Neural cell (in vitro differentiated cells): ENCODE measurements around the gene ADAD2.

Experiments used
- EZH2 ChIP-seq: fragments of 200-600, 300-800 bp; shearing (Covaris generic), sonication (generic); IDR thresholded peaks from 2 replicates; pipeline ENCODE4 v1.6.1; 2014; ENCODE audit warnings: antibody characterized with exemption, low read length, borderline replicate concordance, mild to moderate bottlenecking; ENCODE audit not compliant: insufficient read depth, poor library complexity, severe bottlenecking
- MXI1 ChIP-seq: fragments of 450-650 bp; conservative IDR thresholded peaks from 2 replicates; pipeline ENCODE4 v1.6.1; 2014; ENCODE audit warnings: antibody characterized with exemption, mild to moderate bottlenecking; ENCODE audit not compliant: poor library complexity, severe bottlenecking
- POLR2AphosphoS5 ChIP-seq: IDR thresholded peaks from 2 replicates; pipeline ENCODE4 v1.6.1; 2012
- RAD21 ChIP-seq: fragments of 450-650 bp; conservative IDR thresholded peaks from 2 replicates; pipeline ENCODE4 v1.6.1; 2014; ENCODE audit warnings: antibody characterized with exemption, mild to moderate bottlenecking, moderate library complexity
- SMC3 ChIP-seq: fragments of 450-650 bp; conservative IDR thresholded peaks from 2 replicates; pipeline ENCODE4 v1.6.1; 2014; ENCODE audit warnings: antibody characterized with exemption, mild to moderate bottlenecking, moderate library complexity; ENCODE audit not compliant: poor library complexity
- TF ChIP-seq, protein P1 (sequence below): fragments of 450-650 bp; IDR thresholded peaks from 2 replicates; pipeline ENCODE4 v1.5.1; 2014; ENCODE audit warnings: antibody characterized with exemption, mild to moderate bottlenecking, moderate library complexity; ENCODE audit not compliant: poor library complexity, severe bottlenecking
- TF ChIP-seq, protein P2 (sequence below): IDR thresholded peaks from 2 replicates; pipeline ENCODE4 v1.6.1; 2012; ENCODE audit warnings: borderline replicate concordance

DNA sequence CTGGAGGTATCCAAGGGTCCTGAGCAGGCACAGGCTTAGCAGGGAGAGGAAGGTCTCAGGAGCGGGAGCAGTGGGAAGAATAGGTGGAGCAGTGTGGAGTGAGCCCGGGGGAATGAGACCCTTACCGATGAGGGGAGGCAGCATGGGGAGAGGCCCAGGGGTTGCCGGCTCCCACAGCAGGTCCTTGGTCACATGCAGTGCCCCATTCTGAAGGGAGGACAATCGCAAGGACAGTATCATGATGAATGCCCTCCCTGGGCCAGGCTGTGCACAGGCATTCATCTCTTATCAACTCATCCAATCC, 7.4 kb upstream of the ADAD2 start:
- TF ChIP-seq SMC3 (no peak), POLR2AphosphoS5 (no peak), RAD21 (no peak), MXI1 (no peak), EZH2 (no peak)
- TF ChIP-seq, protein P1, sequence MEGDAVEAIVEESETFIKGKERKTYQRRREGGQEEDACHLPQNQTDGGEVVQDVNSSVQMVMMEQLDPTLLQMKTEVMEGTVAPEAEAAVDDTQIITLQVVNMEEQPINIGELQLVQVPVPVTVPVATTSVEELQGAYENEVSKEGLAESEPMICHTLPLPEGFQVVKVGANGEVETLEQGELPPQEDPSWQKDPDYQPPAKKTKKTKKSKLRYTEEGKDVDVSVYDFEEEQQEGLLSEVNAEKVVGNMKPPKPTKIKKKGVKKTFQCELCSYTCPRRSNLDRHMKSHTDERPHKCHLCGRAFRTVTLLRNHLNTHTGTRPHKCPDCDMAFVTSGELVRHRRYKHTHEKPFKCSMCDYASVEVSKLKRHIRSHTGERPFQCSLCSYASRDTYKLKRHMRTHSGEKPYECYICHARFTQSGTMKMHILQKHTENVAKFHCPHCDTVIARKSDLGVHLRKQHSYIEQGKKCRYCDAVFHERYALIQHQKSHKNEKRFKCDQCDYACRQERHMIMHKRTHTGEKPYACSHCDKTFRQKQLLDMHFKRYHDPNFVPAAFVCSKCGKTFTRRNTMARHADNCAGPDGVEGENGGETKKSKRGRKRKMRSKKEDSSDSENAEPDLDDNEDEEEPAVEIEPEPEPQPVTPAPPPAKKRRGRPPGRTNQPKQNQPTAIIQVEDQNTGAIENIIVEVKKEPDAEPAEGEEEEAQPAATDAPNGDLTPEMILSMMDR, result no peak
- TF ChIP-seq, protein P2, sequence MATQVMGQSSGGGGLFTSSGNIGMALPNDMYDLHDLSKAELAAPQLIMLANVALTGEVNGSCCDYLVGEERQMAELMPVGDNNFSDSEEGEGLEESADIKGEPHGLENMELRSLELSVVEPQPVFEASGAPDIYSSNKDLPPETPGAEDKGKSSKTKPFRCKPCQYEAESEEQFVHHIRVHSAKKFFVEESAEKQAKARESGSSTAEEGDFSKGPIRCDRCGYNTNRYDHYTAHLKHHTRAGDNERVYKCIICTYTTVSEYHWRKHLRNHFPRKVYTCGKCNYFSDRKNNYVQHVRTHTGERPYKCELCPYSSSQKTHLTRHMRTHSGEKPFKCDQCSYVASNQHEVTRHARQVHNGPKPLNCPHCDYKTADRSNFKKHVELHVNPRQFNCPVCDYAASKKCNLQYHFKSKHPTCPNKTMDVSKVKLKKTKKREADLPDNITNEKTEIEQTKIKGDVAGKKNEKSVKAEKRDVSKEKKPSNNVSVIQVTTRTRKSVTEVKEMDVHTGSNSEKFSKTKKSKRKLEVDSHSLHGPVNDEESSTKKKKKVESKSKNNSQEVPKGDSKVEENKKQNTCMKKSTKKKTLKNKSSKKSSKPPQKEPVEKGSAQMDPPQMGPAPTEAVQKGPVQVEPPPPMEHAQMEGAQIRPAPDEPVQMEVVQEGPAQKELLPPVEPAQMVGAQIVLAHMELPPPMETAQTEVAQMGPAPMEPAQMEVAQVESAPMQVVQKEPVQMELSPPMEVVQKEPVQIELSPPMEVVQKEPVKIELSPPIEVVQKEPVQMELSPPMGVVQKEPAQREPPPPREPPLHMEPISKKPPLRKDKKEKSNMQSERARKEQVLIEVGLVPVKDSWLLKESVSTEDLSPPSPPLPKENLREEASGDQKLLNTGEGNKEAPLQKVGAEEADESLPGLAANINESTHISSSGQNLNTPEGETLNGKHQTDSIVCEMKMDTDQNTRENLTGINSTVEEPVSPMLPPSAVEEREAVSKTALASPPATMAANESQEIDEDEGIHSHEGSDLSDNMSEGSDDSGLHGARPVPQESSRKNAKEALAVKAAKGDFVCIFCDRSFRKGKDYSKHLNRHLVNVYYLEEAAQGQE, result no peak
